ENCODE measurements around the gene PCDHA5. TPM values are rescaled to one million over a fixed set of nuclear protein-coding genes. Genes with fewer than 3 reads are reported as not detected.

PCDHA5 gene
- polyA plus RNA-seq, 1 donor (not counting 4 experiments of a cell fraction or from before 2014, with no cell fraction given), result not detected

DNA sequence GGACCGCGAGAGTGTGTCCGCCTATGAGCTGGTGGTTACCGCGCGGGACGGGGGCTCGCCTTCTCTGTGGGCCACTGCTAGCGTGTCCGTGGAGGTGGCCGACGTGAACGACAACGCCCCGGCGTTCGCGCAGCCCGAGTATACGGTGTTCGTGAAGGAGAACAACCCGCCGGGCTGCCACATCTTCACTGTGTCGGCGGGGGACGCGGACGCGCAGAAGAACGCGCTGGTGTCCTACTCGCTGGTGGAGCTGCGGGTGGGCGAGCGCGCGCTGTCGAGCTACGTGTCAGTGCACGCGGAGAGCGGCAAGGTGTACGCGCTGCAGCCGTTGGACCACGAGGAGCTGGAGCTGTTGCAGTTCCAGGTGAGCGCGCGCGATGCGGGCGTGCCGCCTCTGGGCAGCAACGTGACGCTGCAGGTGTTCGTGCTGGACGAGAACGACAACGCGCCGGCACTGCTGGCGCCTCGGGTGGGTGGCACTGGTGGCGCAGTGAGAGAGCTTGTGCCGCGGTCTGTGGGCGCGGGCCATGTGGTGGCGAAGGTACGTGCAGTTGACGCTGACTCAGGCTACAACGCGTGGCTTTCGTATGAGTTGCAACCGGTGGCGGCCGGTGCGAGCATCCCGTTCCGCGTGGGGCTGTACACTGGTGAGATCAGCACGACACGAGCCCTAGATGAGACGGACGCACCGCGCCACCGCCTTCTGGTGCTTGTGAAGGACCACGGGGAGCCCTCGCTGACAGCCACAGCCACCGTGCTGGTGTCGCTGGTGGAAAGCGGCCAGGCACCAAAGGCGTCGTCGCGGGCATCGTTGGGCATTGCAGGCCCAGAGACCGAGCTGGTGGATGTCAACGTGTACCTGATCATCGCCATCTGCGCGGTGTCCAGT is 14.5 kb downstream of the PCDHA5 start:
- FAIRE-seq (no peak), DNase-seq (ENCODE audit: low read depth, low spot score) (no peak)
- Histone ChIP-seq H3K9me1 (ENCODE audit: control insufficient read depth, extremely low read depth, insufficient read depth, low read length) (no peaks in the 10 kb centered on the region), H3K36me3 (ENCODE audit: control insufficient read depth in 2 of 2, extremely low read depth in 1 of 2, insufficient read depth in 2 of 2, low read length in 2 of 2) (no peaks in the 10 kb centered on the region), H3K4me3 (ENCODE audit: control insufficient read depth in 2 of 3, extremely low read depth in 1 of 3, insufficient read depth in 2 of 3, low read depth in 1 of 3, low read length in 3 of 3) (no peak overlapping the region), H3K4me2 (ENCODE audit: control insufficient read depth, extremely low read depth, insufficient read depth, low read depth, low read length) (no peak overlapping the region), H4K20me1 (ENCODE audit: control insufficient read depth, extremely low read depth, insufficient read depth, low read length) (no peaks in the 10 kb centered on the region), H3K79me2 (ENCODE audit: control insufficient read depth, insufficient read depth, low read length) (no peaks in the 10 kb centered on the region), H3K27ac (ENCODE audit: control insufficient read depth, insufficient read depth, low read length) (no peak overlapping the region), H3K27me3 (ENCODE audit: control insufficient read depth, extremely low read depth, insufficient read depth, low read length) (no peaks in the 10 kb centered on the region), H3K4me1 (ENCODE audit: control insufficient read depth, extremely low read depth, insufficient read depth, low read length) (no peaks in the 10 kb centered on the region), H3K9ac (ENCODE audit: control insufficient read depth, extremely low read depth, insufficient read depth, low read length) (no peak overlapping the region), H3K9me3 (ENCODE audit: control insufficient read depth, low read depth, low read length) (peaks cover 12% of the 10 kb centered on the region), H2AFZ (ENCODE audit: control insufficient read depth, low read length) (no peak overlapping the region)
- TF ChIP-seq, protein P1, sequence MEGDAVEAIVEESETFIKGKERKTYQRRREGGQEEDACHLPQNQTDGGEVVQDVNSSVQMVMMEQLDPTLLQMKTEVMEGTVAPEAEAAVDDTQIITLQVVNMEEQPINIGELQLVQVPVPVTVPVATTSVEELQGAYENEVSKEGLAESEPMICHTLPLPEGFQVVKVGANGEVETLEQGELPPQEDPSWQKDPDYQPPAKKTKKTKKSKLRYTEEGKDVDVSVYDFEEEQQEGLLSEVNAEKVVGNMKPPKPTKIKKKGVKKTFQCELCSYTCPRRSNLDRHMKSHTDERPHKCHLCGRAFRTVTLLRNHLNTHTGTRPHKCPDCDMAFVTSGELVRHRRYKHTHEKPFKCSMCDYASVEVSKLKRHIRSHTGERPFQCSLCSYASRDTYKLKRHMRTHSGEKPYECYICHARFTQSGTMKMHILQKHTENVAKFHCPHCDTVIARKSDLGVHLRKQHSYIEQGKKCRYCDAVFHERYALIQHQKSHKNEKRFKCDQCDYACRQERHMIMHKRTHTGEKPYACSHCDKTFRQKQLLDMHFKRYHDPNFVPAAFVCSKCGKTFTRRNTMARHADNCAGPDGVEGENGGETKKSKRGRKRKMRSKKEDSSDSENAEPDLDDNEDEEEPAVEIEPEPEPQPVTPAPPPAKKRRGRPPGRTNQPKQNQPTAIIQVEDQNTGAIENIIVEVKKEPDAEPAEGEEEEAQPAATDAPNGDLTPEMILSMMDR (optimal IDR thresholded peaks at IDR 0.05 in 1 of 3, IDR thresholded peaks at IDR 0.05 in 1 of 3, conservative IDR thresholded peaks at IDR 0.05 in 1 of 3; ENCODE audit: extremely low read depth in 1 of 3, insufficient read depth in 2 of 3, low read length in 3 of 3), result no peak
- dilution Hi-C loops (cut with MboI; ENCODE audit: extremely low pct_ligation_motif_present, low sequenced_read_pairs), result no loop called here

DNA sequence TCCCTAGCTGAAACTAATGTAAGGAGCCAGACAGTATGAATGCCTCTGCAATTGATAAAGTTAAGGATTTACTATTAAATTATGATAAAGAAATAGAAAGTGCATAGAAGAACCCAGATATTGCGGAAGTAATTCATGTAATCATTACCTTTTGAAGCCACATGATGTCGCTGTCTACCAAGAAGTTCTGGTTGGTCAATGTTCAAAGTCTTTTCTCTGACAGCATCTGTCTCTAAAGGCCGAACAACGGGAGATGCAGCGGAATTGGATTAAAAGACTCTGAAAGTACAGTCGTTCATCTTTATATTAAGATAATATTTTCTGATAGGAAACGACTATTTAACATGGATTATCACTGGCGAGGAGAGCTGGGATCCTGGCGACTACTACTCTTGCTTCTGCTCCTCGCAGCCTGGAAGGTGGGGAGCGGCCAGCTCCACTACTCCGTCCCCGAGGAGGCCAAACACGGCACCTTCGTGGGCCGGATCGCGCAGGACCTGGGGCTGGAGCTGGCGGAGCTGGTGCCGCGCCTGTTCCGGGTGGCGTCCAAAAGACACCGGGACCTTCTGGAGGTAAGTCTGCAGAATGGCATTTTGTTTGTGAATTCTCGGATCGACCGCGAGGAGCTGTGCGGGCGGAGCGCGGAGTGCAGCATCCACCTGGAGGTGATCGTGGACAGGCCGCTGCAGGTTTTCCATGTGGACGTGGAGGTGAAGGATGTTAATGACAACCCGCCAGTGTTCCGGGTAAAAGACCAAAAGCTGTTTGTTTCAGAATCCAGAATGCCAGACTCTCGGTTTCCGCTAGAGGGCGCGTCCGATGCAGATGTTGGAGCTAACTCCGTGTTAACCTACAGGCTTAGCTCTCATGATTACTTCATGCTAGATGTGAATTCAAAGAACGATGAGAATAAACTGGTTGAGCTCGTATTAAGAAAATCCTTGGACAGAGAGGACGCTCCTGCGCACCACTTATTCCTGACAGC is 19.9 kb downstream of the PCDHA5 start, which contains the start of gene PCDHA8:
Gene PCDHA8, plus strand, starts transcription at position 210 of the 985 bp plus-strand sequence. Its CDS starts 135 bp downstream, at position 345.
- no peak within 1 kb of the TSS for H3K27ac ChIP-seq (ENCODE audit: control insufficient read depth, insufficient read depth, low read length)
- DNase-seq (ENCODE audit: low read depth, low spot score) (no peak), FAIRE-seq (no peak)
- no peaks in the 10 kb centered on the region for H3K79me2 ChIP-seq (ENCODE audit: control insufficient read depth, insufficient read depth, low read length)
- no peaks in the 10 kb centered on the region for H3K27me3 ChIP-seq (ENCODE audit: control insufficient read depth, extremely low read depth, insufficient read depth, low read length)
- dilution Hi-C loops (cut with MboI; ENCODE audit: extremely low pct_ligation_motif_present, low sequenced_read_pairs), result no loop called here
- H2AFZ ChIP-seq (ENCODE audit: control insufficient read depth, low read length), result no peak within 1 kb of the TSS
- no peak within 1 kb of the TSS for H3K4me3 ChIP-seq (ENCODE audit: control insufficient read depth in 2 of 3, extremely low read depth in 1 of 3, insufficient read depth in 2 of 3, low read depth in 1 of 3, low read length in 3 of 3)
- no peaks in the 10 kb centered on the region for H3K36me3 ChIP-seq (ENCODE audit: control insufficient read depth in 2 of 2, extremely low read depth in 1 of 2, insufficient read depth in 2 of 2, low read length in 2 of 2)
- H3K9me1 ChIP-seq (ENCODE audit: control insufficient read depth, extremely low read depth, insufficient read depth, low read length), result no peaks in the 10 kb centered on the region
- TF ChIP-seq, protein P1 (optimal IDR thresholded peaks at IDR 0.05 in 1 of 3, IDR thresholded peaks at IDR 0.05 in 1 of 3, conservative IDR thresholded peaks at IDR 0.05 in 1 of 3; ENCODE audit: extremely low read depth in 1 of 3, insufficient read depth in 2 of 3, low read length in 3 of 3), result no peak
- no peak for TF ChIP-seq EZH2 (IDR thresholded peaks at IDR 0.05; ENCODE audit: low read length)
- no peaks in the 10 kb centered on the region for H4K20me1 ChIP-seq (ENCODE audit: control insufficient read depth, extremely low read depth, insufficient read depth, low read length)
- peaks cover 8% of the 10 kb centered on the region for H3K9me3 ChIP-seq (ENCODE audit: control insufficient read depth, low read depth, low read length)
- H3K4me2 ChIP-seq (ENCODE audit: control insufficient read depth, extremely low read depth, insufficient read depth, low read depth, low read length), result no peak within 1 kb of the TSS
- H3K4me1 ChIP-seq (ENCODE audit: control insufficient read depth, extremely low read depth, insufficient read depth, low read length), result no peaks in the 10 kb centered on the region
- no peak within 1 kb of the TSS for H3K9ac ChIP-seq (ENCODE audit: control insufficient read depth, extremely low read depth, insufficient read depth, low read length)

All from keratinocyte (primary cell).